Skeletal muscle cell (primary cell): ENCODE results near the gene PLCG2.
"Not testable (repeated sequence)": the region's sequence is repeated elsewhere in the genome, so short reads cannot be mapped to it uniquely, and the experiment has no call there.

Experiments
- DNase-seq: peaks from one replicate; pipeline ENCODE4 v3.0.0-alpha.2; 2010; ENCODE audit warnings: low read depth
- H3K4me3 ChIP-seq: 2 replicates; pipeline ENCODE4 v1.5.1; 2011; ENCODE audit warnings: low read depth, mild to moderate bottlenecking, control low read depth, low read length, moderate library complexity

Gene PLCG2

DNA sequence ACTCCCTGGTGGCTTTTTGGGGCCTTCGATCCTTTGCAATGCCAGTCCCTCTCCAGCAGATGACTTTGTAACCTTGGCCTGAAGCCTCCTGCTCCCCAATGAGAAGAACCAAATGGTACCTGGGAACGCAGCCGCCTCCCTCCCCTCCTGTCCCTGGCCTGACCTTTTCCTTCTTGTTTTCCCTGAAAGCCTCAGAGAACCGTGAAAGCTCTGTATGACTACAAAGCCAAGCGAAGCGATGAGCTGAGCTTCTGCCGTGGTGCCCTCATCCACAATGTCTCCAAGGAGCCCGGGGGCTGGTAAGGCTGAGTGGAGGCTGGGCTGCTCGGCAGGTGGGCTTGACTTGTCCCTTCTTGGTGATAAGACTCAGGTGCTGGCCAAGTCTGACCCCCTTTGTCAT, 144.2 kb downstream of the PLCG2 start:
- H3K4me3 ChIP-seq: no peak overlapping the region
- no peak for DNase-seq

DNA sequence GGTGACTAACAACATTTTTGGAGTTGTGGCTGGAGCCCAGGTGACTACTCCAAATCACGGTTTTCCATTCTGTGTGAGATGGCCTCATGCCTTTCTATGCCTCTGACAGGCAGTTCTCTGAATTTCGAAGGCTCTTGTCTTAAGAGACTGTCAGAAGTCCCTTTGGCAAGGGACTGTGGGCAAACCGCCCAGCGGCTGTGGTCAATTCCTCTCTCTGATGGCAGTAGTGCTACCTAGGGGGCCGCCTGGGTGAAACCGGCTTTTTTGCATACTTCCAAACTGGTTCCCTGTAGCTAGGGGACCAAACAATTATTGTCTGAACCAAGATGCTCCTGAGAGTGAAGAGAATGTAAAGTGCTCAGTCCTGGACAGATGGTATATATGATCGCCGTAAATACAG, 145.9 kb downstream of the PLCG2 start:
- DNase-seq: no peak
- H3K4me3 ChIP-seq: no peak overlapping the region

DNA sequence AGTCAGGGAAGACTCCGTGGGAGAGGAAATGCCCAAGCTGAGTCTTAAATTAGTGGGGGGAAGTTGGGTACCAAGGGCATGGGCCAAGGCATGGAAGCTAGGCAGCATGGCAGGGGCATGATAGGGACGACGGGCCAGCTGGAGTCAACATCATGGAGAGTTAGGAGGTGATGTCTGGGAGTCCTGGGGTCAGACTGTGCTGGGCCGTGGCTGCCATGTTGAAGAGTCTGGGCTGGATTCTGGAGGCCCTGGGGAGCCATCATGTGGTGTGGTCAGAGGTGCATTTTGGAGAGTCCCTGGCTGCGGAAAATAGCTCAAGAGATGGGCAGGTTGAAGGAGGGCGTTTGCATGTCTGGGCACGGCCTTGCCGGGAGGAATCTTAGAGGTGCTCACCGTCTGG, 146.9 kb downstream of the PLCG2 start:
- no peak for DNase-seq
- H3K4me3 ChIP-seq: no peak overlapping the region

DNA sequence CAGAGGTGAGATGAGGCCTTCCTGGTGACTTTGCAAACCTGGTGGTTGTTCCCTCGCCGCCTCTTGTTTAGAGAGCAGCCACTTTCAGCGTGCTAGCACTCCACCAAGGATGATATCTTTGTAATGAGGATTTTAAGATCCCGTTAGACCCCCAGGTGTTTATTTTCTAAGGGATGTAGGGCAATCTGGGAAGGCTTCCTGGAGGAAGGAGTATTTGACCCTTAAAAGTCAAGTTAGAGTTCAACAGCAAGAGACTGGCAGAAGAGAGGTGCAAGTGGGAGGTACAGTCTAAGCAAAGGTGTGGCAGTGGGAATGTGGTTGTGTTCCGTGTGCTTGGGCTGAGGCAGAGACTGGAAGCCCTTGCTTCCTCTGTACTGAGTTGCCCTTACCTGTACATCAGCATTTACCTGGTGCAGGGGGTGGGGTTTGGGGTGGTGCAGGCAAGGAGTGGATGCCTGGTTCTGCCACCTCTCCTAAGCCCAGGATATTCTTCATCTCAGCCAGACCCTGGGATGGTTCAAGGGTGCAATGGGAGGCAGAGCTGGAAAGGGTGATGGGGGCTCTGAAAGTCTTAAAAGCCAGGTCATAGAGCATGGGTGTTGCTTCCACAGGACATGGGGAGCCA, 148.6 kb downstream of the PLCG2 start:
- DNase-seq: no peak
- no peak overlapping the region for H3K4me3 ChIP-seq

DNA sequence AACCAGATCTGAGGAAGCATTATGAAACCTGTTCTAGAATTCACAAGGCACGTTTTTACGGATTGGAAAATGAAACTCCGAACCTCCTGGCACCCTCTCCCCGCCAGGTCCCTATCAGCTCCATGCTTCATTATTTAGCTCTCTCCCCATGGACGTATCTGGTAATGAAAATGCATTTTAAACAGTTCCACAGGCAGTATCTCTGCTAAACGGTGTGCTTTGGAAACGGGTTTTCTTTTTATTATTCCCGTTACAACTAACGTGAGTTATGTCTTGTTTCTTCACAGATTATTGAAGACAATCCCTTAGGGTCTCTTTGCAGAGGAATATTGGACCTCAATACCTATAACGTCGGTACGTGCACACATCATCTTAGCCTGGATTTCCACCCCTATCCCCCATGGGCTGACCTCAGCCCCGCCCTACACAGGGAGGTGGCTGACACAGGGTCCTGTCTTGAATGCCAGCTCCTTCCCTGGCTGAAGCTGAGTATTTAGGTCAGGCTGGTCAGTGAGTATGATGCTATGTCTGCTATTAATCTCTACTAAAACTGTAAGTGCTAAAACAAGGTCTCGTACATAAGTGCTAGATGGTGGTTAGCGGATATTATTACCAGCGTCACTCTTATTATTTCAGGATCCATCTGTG, 149.3 kb downstream of the PLCG2 start:
- H3K4me3 ChIP-seq: no peak overlapping the region
- no peak for DNase-seq

DNA sequence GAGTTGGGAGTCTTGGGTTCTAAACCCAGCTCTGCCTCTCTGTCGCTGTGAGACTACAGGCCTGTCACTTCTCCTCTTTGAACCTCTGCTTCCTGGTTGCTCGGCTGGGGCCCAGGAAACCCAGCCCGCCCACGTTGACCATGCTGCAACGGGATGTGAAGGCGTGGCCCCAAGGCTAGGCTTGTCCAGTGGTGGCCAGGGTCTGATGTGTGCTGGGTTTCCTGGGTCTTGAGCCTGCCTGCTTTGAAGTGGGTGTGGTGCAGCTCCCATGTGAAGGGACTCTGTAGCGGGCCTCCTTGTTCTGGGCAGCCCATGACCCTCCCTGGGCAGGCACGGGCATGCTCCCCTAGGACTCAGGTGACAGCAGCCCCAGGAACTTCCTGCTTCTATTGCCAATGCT, 149.9 kb downstream of the PLCG2 start:
- no peak overlapping the region for H3K4me3 ChIP-seq

DNA sequence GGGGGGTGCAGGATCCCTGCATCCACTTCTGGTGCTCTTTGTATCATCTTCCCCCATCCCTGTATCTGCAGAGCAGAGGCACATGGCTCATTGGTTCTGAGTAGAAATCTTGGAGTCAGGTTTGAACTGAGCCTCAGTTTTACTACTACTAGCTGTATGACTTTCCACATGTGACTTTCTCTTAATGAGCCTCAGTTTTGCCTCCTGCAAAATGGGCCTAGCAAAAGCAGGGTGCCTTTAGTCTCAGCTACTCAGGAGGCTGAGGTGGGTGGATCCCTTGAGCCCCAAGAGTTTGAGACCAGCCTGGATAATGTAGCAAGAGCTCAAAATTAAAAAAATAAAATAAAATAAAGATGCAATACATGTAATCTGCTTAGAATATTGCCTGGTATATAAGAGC, 150.8 kb downstream of the PLCG2 start:
- H3K4me3 ChIP-seq: no peak overlapping the region
- DNase-seq: no peak

More for the DNA sequence above, 149.9 kb downstream of the PLCG2 start:
- DNase-seq: no peak

DNA sequence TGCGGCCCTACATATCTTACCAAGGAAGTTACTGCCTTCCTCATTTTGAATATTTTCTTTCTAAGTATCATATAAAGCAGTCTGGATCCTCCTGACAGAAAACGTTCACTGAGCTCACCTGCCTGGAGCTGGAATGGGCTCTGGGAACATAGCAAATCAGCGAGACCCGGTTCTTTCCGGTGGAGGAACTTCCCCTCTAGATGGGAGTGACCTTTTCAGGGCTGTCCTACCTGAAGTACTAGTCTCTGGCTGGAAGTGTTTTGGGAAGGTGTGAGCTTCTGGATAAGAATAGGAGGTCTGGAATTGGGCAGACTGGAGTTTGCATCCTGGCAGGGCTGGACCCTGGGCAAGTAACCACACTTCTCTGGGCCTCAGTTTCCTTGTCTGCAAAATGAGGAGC, 152.8 kb downstream of the PLCG2 start:
- no peak overlapping the region for H3K4me3 ChIP-seq
- no peak for DNase-seq

DNA sequence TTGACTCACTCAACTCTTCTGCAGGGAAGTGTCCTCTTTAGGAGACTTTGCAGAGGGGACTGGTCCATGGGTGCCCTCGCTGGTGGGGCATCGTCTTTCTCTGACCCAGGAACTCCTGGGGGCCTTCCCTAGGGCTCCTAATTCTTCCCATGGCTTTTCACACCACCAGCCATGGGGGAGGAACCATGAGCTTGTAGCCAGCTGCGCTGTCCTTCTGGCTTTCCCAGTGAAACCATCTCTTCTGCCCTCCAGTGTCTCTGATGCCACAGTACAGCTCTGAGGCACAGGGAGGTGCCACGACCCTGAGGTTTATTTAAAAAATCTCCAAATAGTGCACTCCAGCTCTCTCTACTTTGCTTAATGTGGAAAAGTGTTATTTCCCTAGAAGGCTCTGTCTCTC, 153.6 kb downstream of the PLCG2 start:
- DNase-seq: no peak
- no peak overlapping the region for H3K4me3 ChIP-seq

DNA sequence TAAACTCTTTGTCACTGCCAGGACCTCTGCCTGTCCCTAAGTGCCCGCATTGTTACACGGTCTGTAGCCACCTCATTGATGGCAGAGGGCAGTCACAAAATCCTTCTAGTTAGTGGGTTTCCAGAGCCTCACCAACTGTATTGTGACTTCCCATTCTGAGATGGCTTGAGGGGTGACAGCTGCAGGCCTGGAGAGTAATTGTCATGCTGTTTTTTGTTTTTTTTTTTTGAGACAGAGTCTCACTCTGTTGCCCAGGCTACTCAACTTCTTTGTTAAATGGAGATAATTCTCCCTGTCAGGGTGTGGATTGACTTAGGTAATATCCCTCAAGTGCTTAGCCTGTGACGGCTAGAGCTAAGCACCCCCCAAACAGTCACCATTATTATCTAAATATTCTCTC, 154.3 kb downstream of the PLCG2 start:
- no peak for DNase-seq

DNA sequence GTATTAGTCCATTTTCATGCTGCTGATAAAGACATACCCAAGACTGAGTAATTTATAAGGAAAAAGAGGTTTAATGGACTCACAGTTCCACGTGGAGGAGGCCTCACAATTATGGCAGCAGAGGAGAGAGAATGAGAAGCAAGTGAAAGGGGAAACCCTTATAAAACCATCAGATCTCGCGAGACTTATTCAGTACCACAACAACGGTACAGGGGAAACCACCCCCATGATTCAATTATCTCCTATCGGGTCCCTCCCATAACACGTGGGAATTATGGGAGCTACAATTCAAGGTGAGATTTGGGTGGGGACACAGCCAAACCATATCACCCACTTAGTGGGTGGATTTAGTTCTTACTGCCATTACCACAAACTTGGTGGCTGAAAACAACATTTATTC, 155.6 kb downstream of the PLCG2 start:
- not testable (repeated sequence) for DNase-seq

More for the DNA sequence above, 154.3 kb downstream of the PLCG2 start:
- no peak overlapping the region for H3K4me3 ChIP-seq

DNA sequence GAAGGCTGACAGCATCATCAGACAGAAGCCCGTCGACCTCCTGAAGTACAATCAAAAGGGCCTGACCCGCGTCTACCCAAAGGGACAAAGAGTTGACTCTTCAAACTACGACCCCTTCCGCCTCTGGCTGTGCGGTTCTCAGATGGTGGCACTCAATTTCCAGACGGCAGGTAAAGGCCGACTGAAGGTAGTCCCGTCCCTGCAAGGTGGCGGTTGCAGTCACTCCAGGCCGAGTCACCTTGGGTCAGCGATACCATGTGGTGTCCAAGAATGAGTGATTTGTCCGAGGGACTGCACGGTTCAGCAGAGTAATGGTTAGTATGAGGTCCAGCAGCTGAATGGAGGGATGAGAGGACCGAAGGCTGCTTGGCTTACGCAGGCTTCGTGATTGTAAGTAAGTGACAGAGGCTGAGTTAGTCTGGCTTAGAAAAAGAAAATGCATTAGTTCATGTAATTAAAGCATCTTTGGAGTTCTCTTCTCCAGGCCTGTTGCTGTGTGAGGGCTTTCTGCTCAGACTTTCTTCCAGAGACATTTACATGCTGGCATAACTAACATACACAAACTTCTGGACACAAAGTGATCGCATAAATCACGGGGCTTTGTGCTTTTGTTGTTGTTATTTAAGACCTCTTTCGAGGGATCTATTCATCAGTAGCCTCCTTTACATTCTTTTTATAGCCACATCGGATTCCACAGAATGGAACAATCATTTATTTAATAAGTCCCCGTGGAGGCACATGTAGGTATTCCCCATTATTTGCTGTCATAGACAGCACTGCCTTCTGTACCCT, 157.3 kb downstream of the PLCG2 start:
- no peak for DNase-seq
- H3K4me3 ChIP-seq: no peak overlapping the region

More for the DNA sequence above, 155.6 kb downstream of the PLCG2 start:
- not testable (repeated sequence) for H3K4me3 ChIP-seq

DNA sequence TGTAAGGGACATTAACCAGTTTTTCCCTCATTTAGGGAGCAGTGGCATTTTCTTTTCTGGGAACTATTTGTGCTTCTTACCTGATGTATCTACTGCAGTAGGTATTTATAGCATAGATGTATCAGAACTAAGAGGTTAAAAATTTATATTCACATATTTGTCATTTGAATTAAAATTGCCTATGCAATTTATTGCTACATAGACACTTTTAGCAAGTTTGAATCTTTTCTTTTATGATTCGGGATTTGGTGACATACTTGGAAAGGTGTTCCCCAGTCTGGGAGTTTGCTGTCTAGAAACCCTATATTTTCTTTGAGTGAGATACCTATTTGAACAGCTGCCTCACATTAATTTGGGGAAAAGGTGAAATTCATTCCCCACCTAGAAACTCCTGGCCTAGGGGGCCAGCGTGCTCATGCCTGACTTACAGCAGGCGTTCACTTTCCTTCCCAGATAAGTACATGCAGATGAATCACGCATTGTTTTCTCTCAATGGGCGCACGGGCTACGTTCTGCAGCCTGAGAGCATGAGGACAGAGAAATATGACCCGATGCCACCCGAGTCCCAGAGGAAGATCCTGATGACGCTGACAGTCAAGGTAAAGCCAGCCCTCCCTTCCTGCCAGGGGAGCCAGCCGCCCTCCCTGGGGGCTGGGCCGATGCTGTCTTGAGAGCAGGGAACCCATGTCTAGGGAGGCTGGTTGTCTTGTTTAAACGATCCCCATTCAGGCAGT, 158.4 kb downstream of the PLCG2 start:
- DNase-seq: no peak
- no peak overlapping the region for H3K4me3 ChIP-seq

DNA sequence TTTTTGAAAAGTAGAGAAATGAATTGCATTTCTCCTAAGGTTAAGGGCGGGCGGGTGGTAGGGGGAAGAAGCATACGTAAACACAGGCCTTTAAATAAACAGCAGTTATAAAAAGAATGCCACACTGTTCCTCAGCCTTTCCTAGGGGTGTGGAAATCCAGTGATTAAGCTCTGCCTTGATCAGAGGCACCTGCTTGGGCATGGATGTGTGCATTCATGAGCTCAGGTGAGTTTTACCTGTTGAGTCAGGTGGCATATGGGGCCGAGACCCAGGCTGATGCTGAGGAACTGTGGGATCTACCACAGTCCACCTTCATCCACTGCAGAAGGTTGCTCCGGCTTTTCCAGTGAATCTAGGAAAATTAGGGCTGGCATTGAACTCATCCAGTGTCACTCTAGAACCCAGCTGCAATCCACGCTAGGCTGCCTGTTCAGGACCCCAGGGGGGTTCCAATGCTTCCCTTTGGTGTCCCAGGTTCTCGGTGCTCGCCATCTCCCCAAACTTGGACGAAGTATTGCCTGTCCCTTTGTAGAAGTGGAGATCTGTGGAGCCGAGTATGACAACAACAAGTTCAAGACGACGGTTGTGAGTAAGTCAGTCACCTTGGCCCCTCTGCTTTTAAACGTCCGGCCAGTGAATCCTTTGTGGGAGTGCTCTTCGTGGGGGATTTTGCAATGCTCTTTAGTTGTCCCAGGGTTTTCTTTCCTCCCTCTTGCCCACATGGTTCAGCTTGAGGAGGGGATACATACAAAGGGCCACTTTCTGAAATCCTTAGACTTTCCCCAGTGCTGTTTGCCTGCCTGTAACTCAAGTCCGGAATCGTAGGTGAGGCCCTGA, 159.5 kb downstream of the PLCG2 start:
- no peak overlapping the region for H3K4me3 ChIP-seq
- no peak for DNase-seq

DNA sequence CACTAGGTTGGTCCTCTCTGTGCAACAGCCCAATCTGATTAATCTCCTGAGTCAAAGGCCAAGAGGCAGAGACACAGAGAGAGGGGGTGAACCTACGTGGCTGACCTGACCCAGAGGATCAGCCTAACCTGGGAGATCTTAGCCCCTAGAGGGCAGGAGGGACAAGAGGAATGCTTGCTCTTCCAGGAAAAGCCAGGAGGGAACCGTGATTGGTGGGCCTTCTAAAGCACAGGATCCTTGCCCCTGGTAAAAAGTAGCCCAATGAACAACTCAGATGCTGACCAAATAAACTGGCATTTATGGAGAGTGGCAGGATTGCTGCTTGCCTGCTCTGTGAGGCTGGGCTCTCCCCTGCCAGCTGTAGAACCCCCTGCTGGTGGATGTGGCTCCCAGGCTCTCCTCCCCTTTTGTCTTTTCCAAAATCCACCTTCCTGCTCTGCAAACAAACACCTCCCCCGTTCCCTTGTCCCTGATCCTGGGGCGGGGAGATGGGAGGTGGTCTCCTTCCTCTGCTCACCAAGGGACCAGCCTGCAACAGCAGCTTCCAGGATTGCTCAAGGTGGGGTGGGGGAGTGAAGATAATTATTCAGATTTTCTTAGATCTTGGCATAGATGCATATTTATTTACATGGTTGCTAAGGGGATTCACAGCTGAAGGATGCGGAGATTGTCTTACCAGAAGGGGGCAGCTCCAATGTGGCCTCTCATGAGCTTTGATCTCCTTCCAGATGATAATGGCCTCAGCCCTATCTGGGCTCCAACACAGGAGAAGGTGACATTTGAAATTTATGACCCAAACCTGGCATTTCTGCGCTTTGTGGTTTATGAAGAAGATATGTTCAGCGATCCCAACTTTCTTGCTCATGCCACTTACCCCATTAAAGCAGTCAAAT, 160.3 kb downstream of the PLCG2 start:
- no peak for DNase-seq
- no peak overlapping the region for H3K4me3 ChIP-seq

DNA sequence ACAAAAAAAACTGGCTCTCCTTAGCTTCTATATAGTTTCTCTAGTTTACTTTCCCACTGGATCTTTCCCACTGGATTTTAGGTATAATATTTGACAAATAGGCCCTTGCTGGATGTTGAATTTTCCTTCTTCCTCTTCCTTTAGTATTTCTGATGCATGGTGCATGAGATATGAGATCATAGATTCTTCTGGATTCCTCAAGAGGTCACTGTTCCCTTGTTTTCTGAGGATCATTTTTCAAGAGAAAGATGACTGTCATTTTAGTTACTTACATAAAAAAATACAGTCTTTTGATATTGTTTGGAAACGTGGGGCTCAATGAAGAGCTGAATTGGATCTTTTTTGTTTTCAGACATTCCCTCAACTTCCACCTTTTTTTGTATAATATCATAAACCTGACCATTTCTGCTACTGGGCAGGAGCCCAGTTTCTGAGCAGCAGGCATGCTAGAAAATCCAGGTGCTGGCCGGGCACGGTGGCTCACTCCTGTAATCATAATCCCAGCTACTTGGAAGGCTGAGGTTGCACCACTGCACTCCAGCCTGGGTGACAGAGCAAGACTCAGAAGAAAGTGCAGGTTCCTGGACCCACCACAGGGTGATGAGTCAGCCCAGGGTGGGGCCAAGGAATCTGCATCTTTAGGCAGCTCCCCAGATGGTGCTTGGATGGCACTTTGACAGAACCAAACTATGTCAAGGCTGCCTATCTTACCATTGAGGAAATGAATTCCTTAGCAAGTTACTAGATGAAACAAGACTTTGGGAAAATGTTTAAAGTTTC, 161.9 kb downstream of the PLCG2 start:
- H3K4me3 ChIP-seq: no peak overlapping the region
- peak; percentile 23 for DNase-seq

DNA sequence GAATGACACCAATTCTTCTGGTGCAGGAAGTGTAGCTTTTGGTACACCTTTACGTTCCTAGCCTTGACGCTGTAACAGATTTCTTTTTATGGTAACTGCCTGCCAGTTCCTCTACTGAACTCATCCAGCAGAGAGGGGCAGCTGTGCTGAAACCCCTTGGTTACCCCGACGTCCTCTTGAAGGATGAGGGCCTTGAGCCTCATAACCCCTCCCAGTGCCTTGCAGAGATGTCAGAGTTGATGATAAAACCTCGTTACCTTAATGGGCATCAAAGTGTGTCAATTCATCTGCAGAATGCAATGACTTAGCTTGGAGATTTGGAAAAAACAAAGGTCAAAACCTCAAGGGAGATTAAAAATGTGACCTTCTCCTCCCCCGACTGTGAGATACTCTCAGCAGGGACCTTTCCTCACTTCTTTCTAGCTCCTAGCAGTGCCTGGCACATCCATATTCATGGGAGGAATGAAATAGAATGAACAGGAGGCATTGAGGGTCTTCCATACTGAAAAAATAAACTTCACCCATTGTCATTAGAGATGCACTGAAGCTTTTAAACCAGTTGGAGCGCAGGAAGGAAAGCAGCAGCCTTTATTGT, 163.0 kb downstream of the PLCG2 start:
- no peak for DNase-seq
- no peak overlapping the region for H3K4me3 ChIP-seq
